ENCODE data around the gene EPPIN.
"Not testable (repeated sequence)": the region's sequence is repeated elsewhere in the genome, so short reads cannot be mapped to it uniquely, and the experiment has no call there.

Gene EPPIN

DNA sequence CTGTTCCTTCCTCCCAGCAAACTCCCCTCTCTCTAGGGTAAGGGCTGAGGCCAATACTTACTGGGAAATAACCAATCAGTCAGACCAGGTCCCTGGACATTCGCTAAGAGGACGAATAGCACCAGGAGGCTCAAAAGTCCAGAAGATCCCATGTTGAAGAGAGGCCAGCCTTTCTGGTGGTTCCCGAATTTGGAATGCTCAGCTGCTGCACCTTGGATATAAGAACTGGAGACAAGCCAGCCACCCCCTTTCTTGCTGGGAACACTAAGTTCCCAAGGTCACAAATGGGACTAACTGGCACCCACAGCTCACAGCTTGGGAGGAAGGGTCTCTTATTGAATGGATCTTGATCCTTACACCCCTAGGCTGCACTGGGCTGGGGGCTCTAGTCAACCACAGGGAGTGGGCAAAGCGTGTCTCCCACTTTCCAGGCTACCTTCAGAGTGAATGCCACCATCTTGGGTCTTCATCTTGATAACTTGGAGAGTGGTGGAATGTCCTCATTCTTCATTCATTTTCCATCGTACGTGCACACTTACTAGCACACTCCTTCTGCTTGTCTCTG lies at the start of gene EPPIN:
Gene EPPIN (minus strand): TSS at position 196 of the 565 bp plus-strand sequence. CDS start 44 bp downstream, at position 152.
- peaks cover 65% of the 10 kb centered on the region for H3K27me3 ChIP-seq (ENCODE audit: insufficient read depth, low read length)
- no peak within 1 kb of the TSS for H2AFZ ChIP-seq (ENCODE audit: low read length, unreplicated experiment)
- H3K4me3 ChIP-seq (ENCODE audit: low read depth, low read length): no peak within 1 kb of the TSS
- H3K4me1 ChIP-seq (ENCODE audit: control insufficient read depth, insufficient read depth, low read length, unreplicated experiment): no peaks in the 10 kb centered on the region
- H3K36me3 ChIP-seq (ENCODE audit: insufficient read depth, low read length): no peaks in the 10 kb centered on the region
- H3K27ac ChIP-seq (ENCODE audit: low read depth, low read length): no peak within 1 kb of the TSS
- H3K79me2 ChIP-seq (ENCODE audit: control insufficient read depth, insufficient read depth, low read length, unreplicated experiment): no peaks in the 10 kb centered on the region

DNA sequence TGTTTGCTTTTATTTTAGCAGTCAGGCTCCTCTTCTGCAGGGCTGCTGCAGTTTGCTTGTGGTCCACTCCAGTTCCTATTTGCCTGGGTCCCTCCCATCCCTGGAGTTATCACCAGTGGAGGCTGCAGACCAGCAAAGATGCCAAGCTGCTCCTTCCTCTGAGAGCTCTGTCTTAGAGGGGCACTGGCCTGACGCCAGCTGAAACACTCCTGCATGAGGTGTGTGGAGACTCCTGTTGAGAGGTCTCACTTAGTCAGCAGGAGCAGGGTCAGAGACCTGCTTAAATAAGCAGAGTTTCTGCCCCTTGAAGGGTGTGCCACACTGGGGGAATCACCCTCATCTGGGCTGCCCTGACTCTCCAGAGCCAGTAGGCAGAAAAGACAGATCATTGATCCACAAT lies 48.0 kb upstream of the EPPIN start:
- H3K27me3 ChIP-seq (ENCODE audit: insufficient read depth, low read length): peaks cover 34% of the 10 kb centered on the region; the same call in 1 of the 2 replicates
- no peak overlapping the region for H3K4me3 ChIP-seq (ENCODE audit: low read depth, low read length)
- H3K79me2 ChIP-seq (ENCODE audit: control insufficient read depth, insufficient read depth, low read length, unreplicated experiment): no peaks in the 10 kb centered on the region

DNA sequence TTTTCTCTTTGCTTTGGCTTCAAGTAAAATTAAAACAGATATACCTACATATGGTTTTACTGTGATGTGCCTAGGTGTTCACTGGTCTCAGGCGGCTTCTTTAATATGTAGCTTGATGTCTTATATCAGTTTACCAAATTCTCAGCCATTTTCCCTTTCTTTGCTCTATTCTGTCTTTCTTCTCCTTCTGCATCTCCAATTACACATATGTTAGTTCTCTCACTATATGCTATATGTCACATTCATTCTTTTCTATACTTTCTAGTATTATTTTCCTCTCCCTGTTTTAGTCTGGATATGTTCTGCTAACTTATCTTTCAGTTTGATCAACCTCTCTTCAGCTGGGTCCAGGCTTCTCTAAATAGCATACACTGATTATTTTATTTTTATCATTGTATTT lies 46.3 kb upstream of the EPPIN start:
- Histone ChIP-seq H3K4me1 (ENCODE audit: control insufficient read depth, insufficient read depth, low read length, unreplicated experiment) (no peaks in the 10 kb centered on the region), H3K36me3 (ENCODE audit: insufficient read depth, low read length) (no peaks in the 10 kb centered on the region), H3K4me3 (ENCODE audit: low read depth, low read length) (no peak overlapping the region), H3K79me2 (ENCODE audit: control insufficient read depth, insufficient read depth, low read length, unreplicated experiment) (no peaks in the 10 kb centered on the region), H3K27ac (ENCODE audit: low read depth, low read length) (no peak overlapping the region), H3K27me3 (ENCODE audit: insufficient read depth, low read length) (peaks cover 29% of the 10 kb centered on the region; the same call in 1 of the 2 replicates), H2AFZ (ENCODE audit: low read length, unreplicated experiment) (no peak overlapping the region)

More for the DNA sequence above, 48.0 kb upstream of the EPPIN start:
- Histone ChIP-seq H3K27ac (ENCODE audit: low read depth, low read length) (no peak overlapping the region), H2AFZ (ENCODE audit: low read length, unreplicated experiment) (no peak overlapping the region), H3K36me3 (ENCODE audit: insufficient read depth, low read length) (no peaks in the 10 kb centered on the region), H3K4me1 (ENCODE audit: control insufficient read depth, insufficient read depth, low read length, unreplicated experiment) (no peaks in the 10 kb centered on the region)

DNA sequence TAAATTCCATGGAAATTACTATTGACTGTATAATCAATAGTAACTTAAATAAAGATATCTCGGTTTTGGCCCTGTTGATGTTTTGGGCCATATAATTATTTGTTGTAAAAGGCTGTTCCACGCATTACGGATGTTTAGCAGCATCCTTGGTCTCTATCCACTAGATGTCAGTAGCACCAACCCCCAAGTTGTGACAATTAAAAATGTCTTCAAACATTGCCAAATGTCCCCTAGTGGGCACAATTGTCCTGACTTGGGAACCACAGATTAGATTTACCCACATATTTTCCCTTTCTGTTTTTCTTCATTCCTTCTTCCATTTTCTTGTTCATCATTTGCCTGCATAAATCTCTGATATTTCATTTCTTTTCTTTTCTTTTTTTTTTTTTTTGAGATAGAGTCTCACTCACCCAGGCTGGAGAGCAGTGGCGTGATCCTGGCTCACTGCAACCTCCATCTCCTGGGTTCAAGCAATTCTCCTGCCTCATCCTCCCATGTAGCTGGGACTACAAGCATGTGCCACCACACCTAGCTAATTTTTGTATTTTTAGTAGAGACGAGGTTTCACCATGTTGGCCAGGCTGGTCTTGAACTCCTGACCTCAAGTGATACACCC lies 45.5 kb upstream of the EPPIN start:
- Histone ChIP-seq H3K27ac (ENCODE audit: low read depth, low read length) (no peak overlapping the region), H3K79me2 (ENCODE audit: control insufficient read depth, insufficient read depth, low read length, unreplicated experiment) (no peaks in the 10 kb centered on the region), H2AFZ (ENCODE audit: low read length, unreplicated experiment) (no peak overlapping the region), H3K27me3 (ENCODE audit: insufficient read depth, low read length) (peaks cover 20% of the 10 kb centered on the region; the same call in 1 of the 2 replicates), H3K4me3 (ENCODE audit: low read depth, low read length) (no peak overlapping the region), H3K36me3 (ENCODE audit: insufficient read depth, low read length) (no peaks in the 10 kb centered on the region), H3K4me1 (ENCODE audit: control insufficient read depth, insufficient read depth, low read length, unreplicated experiment) (no peaks in the 10 kb centered on the region)

DNA sequence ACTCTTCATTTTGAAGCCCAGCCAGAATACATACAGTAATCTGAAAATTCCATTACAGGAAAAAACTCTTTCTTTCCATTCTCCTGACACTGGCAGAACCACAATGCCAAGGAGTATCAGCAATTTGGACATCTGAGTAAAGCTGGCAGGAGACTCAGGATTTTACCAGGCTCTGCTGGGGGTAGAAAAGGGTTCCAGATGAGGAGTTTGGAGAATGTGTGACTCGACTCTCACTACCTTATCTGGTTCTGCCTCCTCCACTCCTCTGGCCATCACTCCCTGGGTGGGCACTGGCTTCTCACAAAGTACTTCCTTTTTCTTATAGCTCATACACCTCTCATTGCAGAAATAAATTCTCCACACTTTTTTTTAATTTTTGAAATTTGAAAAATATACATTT lies 42.5 kb upstream of the EPPIN start:
- H3K27ac ChIP-seq (ENCODE audit: low read depth, low read length): no peak overlapping the region
- H3K36me3 ChIP-seq (ENCODE audit: insufficient read depth, low read length): no peaks in the 10 kb centered on the region
- H3K4me3 ChIP-seq (ENCODE audit: low read depth, low read length): no peak overlapping the region
- no peaks in the 10 kb centered on the region for H3K79me2 ChIP-seq (ENCODE audit: control insufficient read depth, insufficient read depth, low read length, unreplicated experiment)
- no peak overlapping the region for H2AFZ ChIP-seq (ENCODE audit: low read length, unreplicated experiment)
- peaks cover 6% of the 10 kb centered on the region; the same call in 1 of the 2 replicates for H3K27me3 ChIP-seq (ENCODE audit: insufficient read depth, low read length)
- no peaks in the 10 kb centered on the region for H3K4me1 ChIP-seq (ENCODE audit: control insufficient read depth, insufficient read depth, low read length, unreplicated experiment)

DNA sequence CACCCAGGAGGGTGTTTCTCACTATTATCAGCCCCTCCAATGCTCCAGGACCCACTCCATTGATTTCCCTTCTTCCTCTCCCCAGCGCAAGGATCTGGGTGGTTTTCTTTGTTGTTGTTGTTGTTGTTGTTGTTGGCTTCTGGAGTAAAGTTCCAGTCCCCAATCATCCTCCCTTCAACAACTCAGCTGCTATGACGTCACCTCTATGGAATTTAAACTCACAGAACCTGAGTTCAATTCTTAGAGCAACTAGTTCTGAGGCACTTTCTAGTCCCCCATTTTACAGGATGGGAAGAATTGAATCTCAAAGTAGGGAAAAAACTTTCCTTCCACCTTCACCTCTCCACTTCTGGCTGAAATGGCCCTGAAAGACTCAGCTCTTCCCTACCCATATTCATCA lies 41.6 kb upstream of the EPPIN start:
- H3K4me3 ChIP-seq (ENCODE audit: low read depth, low read length): no peak overlapping the region
- no peaks in the 10 kb centered on the region for H3K79me2 ChIP-seq (ENCODE audit: control insufficient read depth, insufficient read depth, low read length, unreplicated experiment)
- no peaks in the 10 kb centered on the region for H3K36me3 ChIP-seq (ENCODE audit: insufficient read depth, low read length)
- H2AFZ ChIP-seq (ENCODE audit: low read length, unreplicated experiment): no peak overlapping the region
- H3K27ac ChIP-seq (ENCODE audit: low read depth, low read length): no peak overlapping the region
- 0 out of 2 replicates have a peak, but pooled peaks cover 5% of the 10 kb centered on the region for H3K27me3 ChIP-seq (ENCODE audit: insufficient read depth, low read length)
- H3K4me1 ChIP-seq (ENCODE audit: control insufficient read depth, insufficient read depth, low read length, unreplicated experiment): no peaks in the 10 kb centered on the region

DNA sequence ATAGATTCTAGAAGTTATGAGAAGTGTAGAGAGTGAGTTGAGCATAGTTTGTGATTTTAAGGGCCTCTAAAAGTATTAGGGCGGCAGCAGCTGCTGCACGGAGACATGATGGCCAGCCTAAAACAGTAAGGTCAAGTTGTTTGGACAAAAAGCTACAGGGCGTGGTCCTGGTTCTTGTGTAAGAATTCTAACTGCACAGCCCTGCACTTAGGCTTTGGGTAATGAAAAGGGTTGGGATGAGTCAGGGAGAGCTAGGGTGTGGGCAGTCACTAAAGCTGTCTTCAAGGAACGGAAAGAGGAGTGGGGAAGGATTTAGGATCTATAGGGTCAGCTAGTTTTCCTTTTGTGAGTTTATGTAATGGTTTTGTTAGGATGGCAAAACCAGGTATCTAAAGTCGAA lies 38.8 kb upstream of the EPPIN start:
- H2AFZ ChIP-seq (ENCODE audit: low read length, unreplicated experiment); H3K27me3 ChIP-seq (ENCODE audit: insufficient read depth, low read length); H3K4me3 ChIP-seq (ENCODE audit: low read depth, low read length); H3K27ac ChIP-seq (ENCODE audit: low read depth, low read length); H3K4me1 ChIP-seq (ENCODE audit: control insufficient read depth, insufficient read depth, low read length, unreplicated experiment); H3K79me2 ChIP-seq (ENCODE audit: control insufficient read depth, insufficient read depth, low read length, unreplicated experiment); H3K36me3 ChIP-seq (ENCODE audit: insufficient read depth, low read length): not testable (repeated sequence)

DNA sequence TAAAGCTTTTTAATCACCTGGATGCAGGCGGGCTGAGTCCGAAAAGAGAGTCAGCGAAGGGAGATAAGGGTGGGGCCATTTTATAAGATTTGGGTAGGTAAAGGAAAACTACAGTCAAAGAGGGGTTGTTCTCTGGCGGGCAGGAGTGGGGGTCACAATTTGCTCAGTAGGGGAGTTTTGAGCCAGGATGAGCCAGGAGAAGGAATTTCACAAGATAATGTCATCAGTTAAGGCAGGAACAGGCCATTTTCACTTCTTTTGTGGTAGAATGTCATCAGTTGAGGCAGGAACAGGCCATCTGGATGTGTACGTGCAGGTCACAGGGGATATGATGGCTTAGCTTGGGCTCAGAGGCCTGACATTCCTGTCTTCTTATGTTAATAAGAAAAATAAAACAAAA lies 37.1 kb upstream of the EPPIN start:
- H3K36me3 ChIP-seq (ENCODE audit: insufficient read depth, low read length); H3K79me2 ChIP-seq (ENCODE audit: control insufficient read depth, insufficient read depth, low read length, unreplicated experiment); H3K27ac ChIP-seq (ENCODE audit: low read depth, low read length): not testable (repeated sequence)

DNA sequence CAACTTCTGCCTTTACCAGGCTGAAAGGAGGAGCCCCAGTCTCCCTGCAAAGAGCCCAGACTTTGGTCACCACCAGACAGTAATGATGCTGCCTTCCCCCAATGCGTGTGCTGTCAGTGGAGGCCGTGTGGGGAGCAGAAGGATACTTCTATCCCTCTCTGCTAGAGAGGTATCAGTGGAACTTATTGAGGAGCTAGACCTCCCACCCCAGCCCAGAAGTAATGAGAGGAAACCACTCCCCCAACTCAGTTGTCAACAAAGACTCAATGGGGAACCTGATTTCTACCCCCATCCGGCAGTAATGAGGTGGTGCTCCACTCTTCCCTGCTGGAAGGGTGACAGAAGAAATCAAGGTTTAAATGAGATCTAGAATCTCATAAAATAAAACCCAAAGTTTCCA lies 36.3 kb upstream of the EPPIN start:
- Histone ChIP-seq H3K36me3 (ENCODE audit: insufficient read depth, low read length) (no peaks in the 10 kb centered on the region), H3K27ac (ENCODE audit: low read depth, low read length) (no peak overlapping the region), H3K4me3 (ENCODE audit: low read depth, low read length) (no peak overlapping the region), H3K4me1 (ENCODE audit: control insufficient read depth, insufficient read depth, low read length, unreplicated experiment) (no peaks in the 10 kb centered on the region), H3K79me2 (ENCODE audit: control insufficient read depth, insufficient read depth, low read length, unreplicated experiment) (no peaks in the 10 kb centered on the region), H2AFZ (ENCODE audit: low read length, unreplicated experiment) (no peak overlapping the region), H3K27me3 (ENCODE audit: insufficient read depth, low read length) (0 out of 2 replicates have a peak, but pooled peaks cover 3% of the 10 kb centered on the region)

More for the DNA sequence above, 37.1 kb upstream of the EPPIN start:
- H2AFZ ChIP-seq (ENCODE audit: low read length, unreplicated experiment); H3K27me3 ChIP-seq (ENCODE audit: insufficient read depth, low read length); H3K4me3 ChIP-seq (ENCODE audit: low read depth, low read length); H3K4me1 ChIP-seq (ENCODE audit: control insufficient read depth, insufficient read depth, low read length, unreplicated experiment): not testable (repeated sequence)

DNA sequence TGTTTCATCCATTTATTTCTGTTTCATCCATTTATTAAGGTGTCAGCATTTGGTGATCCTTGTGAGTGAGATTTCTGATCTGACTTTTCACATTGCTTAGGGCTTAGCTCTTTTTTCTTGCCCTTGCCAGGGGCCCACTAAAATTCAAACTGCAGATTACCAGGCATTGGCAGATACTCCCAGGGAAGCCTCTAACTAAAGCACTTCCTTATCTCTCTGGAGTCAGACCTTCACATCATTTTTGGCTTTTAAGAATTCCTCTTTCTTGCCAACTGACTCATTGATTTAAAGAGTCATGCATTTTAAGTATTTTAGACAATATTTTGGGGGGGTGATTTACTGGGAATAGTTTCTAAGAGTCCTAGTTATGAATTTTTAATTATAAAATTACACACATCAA lies 34.5 kb upstream of the EPPIN start:
- no peaks in the 10 kb centered on the region for H3K79me2 ChIP-seq (ENCODE audit: control insufficient read depth, insufficient read depth, low read length, unreplicated experiment)
- no peaks in the 10 kb centered on the region for H3K36me3 ChIP-seq (ENCODE audit: insufficient read depth, low read length)
- no peak overlapping the region for H3K4me3 ChIP-seq (ENCODE audit: low read depth, low read length)
- H3K27me3 ChIP-seq (ENCODE audit: insufficient read depth, low read length): 0 out of 2 replicates have a peak, but pooled peaks cover 3% of the 10 kb centered on the region
- H3K27ac ChIP-seq (ENCODE audit: low read depth, low read length): no peak overlapping the region
- H3K4me1 ChIP-seq (ENCODE audit: control insufficient read depth, insufficient read depth, low read length, unreplicated experiment): no peaks in the 10 kb centered on the region
- H2AFZ ChIP-seq (ENCODE audit: low read length, unreplicated experiment): no peak overlapping the region

DNA sequence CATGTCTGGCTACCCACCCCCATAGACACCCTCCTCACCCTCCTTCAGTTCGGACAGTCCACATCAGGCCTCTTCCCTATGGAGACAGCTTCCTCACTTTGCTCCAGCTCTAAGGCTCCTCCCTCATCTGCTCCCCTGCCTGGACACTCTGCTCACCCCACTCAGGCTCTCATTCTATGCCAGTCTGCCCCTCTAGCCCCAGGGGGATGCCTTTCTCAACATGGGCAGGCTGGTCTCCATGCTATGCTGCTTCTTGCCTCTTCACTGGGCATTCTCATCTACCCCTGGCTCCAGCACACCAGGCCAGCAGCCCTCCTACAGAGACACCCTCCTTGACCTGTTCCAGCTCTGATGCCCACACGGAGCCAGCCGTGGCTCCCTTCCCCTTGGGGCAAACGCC lies 32.0 kb upstream of the EPPIN start, which contains the start of gene WFDC8:
Gene WFDC8 (minus strand): TSS at position 101 of the 400 bp plus-strand sequence. CDS start 37 bp downstream, at position 64.
- Histone ChIP-seq H2AFZ (ENCODE audit: low read length, unreplicated experiment) (no peak within 1 kb of the TSS), H3K36me3 (ENCODE audit: insufficient read depth, low read length) (no peaks in the 10 kb centered on the region), H3K79me2 (ENCODE audit: control insufficient read depth, insufficient read depth, low read length, unreplicated experiment) (no peaks in the 10 kb centered on the region), H3K27ac (ENCODE audit: low read depth, low read length) (no peak within 1 kb of the TSS), H3K27me3 (ENCODE audit: insufficient read depth, low read length) (0 out of 2 replicates have a peak, but pooled peaks cover 3% of the 10 kb centered on the region), H3K4me1 (ENCODE audit: control insufficient read depth, insufficient read depth, low read length, unreplicated experiment) (no peaks in the 10 kb centered on the region), H3K4me3 (ENCODE audit: low read depth, low read length) (no peak within 1 kb of the TSS)
